Measurements from ENCODE around the gene HAUS7.

Gene HAUS7

GRCh38 chrX:153470411-153471363, at the start of gene HAUS7:
TSS of gene HAUS7 (minus strand) at chrX:153470576. CDS start at chrX:153470557, 19 bp downstream.
- peak; percentile 70 for DNase-seq

GRCh38 chrX:153519569-153520286, 49.4 kb upstream of the HAUS7 start:
- DNase-seq = no peak

GRCh38 chrX:153517946-153518834, 47.8 kb upstream of the HAUS7 start:
- DNase-seq = no peak

GRCh38 chrX:153517423-153517822, 47.0 kb upstream of the HAUS7 start, which contains the start of gene ATP2B3:
TSS of gene ATP2B3 (plus strand) at chrX:153517642. CDS start at chrX:153536248, 18,606 bp downstream.
- DNase-seq = no peak

- no peak for DNase-seq
Observed at GRCh38 chrX:153516073-153516472, 45.7 kb upstream of the HAUS7 start.

- no peak for DNase-seq
Observed at GRCh38 chrX:153515435-153515834, 45.1 kb upstream of the HAUS7 start.

GRCh38 chrX:153514259-153514658, 43.9 kb upstream of the HAUS7 start:
- DNase-seq = no peak

- no peak for DNase-seq
Observed at GRCh38 chrX:153513265-153513664, 42.9 kb upstream of the HAUS7 start.

- no peak for DNase-seq
Observed at GRCh38 chrX:153512501-153512893, 42.1 kb upstream of the HAUS7 start.

- no peak for DNase-seq
Observed at GRCh38 chrX:153511784-153512500, 41.6 kb upstream of the HAUS7 start.

- no peak for DNase-seq
Observed at GRCh38 chrX:153510383-153510782, 40.0 kb upstream of the HAUS7 start.

- no peak for DNase-seq
Observed at GRCh38 chrX:153509592-153509991, 39.2 kb upstream of the HAUS7 start.

- no peak for DNase-seq
Observed at GRCh38 chrX:153507484-153508178, 37.3 kb upstream of the HAUS7 start.

GRCh38 chrX:153505361-153505760, 35.0 kb upstream of the HAUS7 start:
- no peak for DNase-seq

GRCh38 chrX:153504445-153505016, 34.2 kb upstream of the HAUS7 start:
- DNase-seq = no peak

GRCh38 chrX:153502796-153503195, 32.4 kb upstream of the HAUS7 start:
- no peak for DNase-seq

GRCh38 chrX:153502131-153502530, 31.8 kb upstream of the HAUS7 start:
- DNase-seq = no peak

GRCh38 chrX:153501530-153501929, 31.2 kb upstream of the HAUS7 start:
- DNase-seq = no peak

- DNase-seq = no peak
Observed at GRCh38 chrX:153500676-153501280, 30.4 kb upstream of the HAUS7 start.

- DNase-seq = no peak
Observed at GRCh38 chrX:153499876-153500275, 29.5 kb upstream of the HAUS7 start.

- no peak for DNase-seq
Observed at GRCh38 chrX:153499341-153499740, 29.0 kb upstream of the HAUS7 start.
